Measurements from ENCODE around the gene BTNL2.

GRCh38 chr6:32370505-32370904 is 36.5 kb downstream of the BTNL2 start:
- no peak for TF ChIP-seq CTCF (IDR thresholded peaks at IDR 0.05; ENCODE audit: extremely low read depth in 1 of 2, insufficient read depth in 1 of 2, low read depth in 1 of 2, low read length in 2 of 2)
- TF ChIP-seq POLR2AphosphoS5 (IDR thresholded peaks at IDR 0.05; ENCODE audit: insufficient read depth, low read depth, low read length), result no peak
- TF ChIP-seq POLR2A (IDR thresholded peaks at IDR 0.05; ENCODE audit: low read depth, low read length), result no peak
- no peak for TF ChIP-seq MAX (IDR thresholded peaks at IDR 0.05; ENCODE audit: insufficient read depth, insufficient read length)
- TF ChIP-seq FOS (IDR thresholded peaks at IDR 0.05; ENCODE audit: borderline replicate concordance, insufficient read depth, low read length), result no peak
